ENCODE measurements around the gene TBX2.

DNA sequence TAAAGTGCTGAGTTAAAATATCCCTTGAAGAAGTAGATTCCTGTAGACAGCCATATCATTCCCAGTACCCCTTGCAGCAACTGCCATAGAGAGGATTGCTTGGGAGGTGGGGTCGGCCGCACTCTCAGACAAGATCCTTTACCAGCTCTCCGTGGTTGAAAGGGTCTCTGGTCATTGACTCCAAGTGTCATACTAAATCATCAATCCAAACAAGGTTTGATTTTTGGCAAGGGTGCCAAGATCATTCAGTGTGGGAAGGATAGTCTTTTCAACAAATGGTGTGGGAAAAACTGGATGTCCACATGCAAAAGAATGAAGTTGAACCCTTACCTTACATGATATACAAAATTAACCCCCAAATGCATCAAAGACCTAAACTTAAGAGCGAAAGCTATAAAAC is 21.8 kb downstream of the TBX2 start:
- TF ChIP-seq, protein P1, sequence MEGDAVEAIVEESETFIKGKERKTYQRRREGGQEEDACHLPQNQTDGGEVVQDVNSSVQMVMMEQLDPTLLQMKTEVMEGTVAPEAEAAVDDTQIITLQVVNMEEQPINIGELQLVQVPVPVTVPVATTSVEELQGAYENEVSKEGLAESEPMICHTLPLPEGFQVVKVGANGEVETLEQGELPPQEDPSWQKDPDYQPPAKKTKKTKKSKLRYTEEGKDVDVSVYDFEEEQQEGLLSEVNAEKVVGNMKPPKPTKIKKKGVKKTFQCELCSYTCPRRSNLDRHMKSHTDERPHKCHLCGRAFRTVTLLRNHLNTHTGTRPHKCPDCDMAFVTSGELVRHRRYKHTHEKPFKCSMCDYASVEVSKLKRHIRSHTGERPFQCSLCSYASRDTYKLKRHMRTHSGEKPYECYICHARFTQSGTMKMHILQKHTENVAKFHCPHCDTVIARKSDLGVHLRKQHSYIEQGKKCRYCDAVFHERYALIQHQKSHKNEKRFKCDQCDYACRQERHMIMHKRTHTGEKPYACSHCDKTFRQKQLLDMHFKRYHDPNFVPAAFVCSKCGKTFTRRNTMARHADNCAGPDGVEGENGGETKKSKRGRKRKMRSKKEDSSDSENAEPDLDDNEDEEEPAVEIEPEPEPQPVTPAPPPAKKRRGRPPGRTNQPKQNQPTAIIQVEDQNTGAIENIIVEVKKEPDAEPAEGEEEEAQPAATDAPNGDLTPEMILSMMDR (conservative IDR thresholded peaks at IDR 0.05; ENCODE audit: low read depth, low read length), result no peak
- no peak for TF ChIP-seq EZH2 (IDR thresholded peaks at IDR 0.05; ENCODE audit: borderline replicate concordance, low read depth, low read length, poor library complexity, severe bottlenecking)

Data from A673 (cell line).